ENCODE results near the gene SPNS1. TPM values are rescaled to one million over a fixed set of nuclear protein-coding genes. Genes with fewer than 3 reads are reported as not detected.
"Not testable (repeated sequence)": the region's sequence is repeated elsewhere in the genome, so short reads cannot be mapped to it uniquely, and the experiment has no call there.

The SPNS1 gene
- total RNA-seq, 1 experiment from 2014 or later, result 48.1 TPM

- no peak for DNase-seq (ENCODE audit: low read depth, low spot score)
- in situ Hi-C loops (cut with HindIII; ENCODE audit: low pct_unique_long_range_greater_than_20kb, low sequenced_read_pairs), result no loop called here
These were observed 9.1 kb downstream of the SPNS1 start for GRCh38 chr16:28983644-28984043.

DNA sequence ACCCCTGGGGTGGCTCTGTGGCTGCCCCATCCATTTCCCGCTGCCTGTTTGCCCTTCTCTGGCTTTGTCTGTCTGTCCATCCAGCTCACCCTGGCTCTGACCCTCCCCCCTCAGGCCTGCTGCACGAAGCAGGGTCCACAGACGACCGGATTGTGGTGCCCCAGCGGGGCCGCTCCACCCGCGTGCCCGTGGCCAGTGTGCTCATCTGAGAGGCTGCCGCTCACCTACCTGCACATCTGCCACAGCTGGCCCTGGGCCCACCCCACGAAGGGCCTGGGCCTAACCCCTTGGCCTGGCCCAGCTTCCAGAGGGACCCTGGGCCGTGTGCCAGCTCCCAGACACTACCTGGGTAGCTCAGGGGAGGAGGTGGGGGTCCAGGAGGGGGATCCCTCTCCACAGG is 9.5 kb downstream of the SPNS1 start:
- DNase-seq (ENCODE audit: low read depth, low spot score), result no peak
- in situ Hi-C loops (cut with HindIII; ENCODE audit: low pct_unique_long_range_greater_than_20kb, low sequenced_read_pairs), result no loop called here

- in situ Hi-C loops (cut with HindIII; ENCODE audit: low pct_unique_long_range_greater_than_20kb, low sequenced_read_pairs), result no loop called here
- DNase-seq (ENCODE audit: low read depth, low spot score), result no peak
These were observed 10.1 kb downstream of the SPNS1 start, which contains the start of gene LAT for GRCh38 chr16:28984619-28985135. Gene LAT, plus strand, starts transcription at chr16:28985052. Its CDS starts 366 bp downstream, at chr16:28985418.

GRCh38 chr16:28985211-28986041 is 10.8 kb downstream of the SPNS1 start:
- in situ Hi-C loops (cut with HindIII; ENCODE audit: low pct_unique_long_range_greater_than_20kb, low sequenced_read_pairs), result no loop called here
- DNase-seq (ENCODE audit: low read depth, low spot score), result no peak

- in situ Hi-C loops (cut with HindIII; ENCODE audit: low pct_unique_long_range_greater_than_20kb, low sequenced_read_pairs), result no loop called here
- DNase-seq (ENCODE audit: low read depth, low spot score), result no peak
These were observed 11.5 kb downstream of the SPNS1 start for GRCh38 chr16:28986046-28986445.

DNA sequence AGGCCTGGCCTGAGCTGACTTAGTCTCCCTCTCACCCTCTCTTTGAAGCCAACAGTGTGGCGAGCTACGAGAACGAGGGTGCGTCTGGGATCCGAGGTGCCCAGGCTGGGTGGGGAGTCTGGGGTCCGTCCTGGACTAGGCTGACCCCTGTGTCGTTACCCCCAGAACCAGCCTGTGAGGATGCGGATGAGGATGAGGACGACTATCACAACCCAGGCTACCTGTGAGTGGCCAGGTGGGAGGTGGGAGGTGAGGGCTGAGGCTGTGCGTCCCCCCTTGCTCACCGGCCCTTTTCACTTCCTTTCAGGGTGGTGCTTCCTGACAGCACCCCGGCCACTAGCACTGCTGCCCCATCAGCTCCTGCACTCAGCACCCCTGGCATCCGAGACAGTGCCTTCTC is 11.9 kb downstream of the SPNS1 start:
- DNase-seq (ENCODE audit: low read depth, low spot score), result no peak
- in situ Hi-C loops (cut with HindIII; ENCODE audit: low pct_unique_long_range_greater_than_20kb, low sequenced_read_pairs), result no loop called here

GRCh38 chr16:28987170-28987853 is 12.7 kb downstream of the SPNS1 start:
- in situ Hi-C loops (cut with HindIII; ENCODE audit: low pct_unique_long_range_greater_than_20kb, low sequenced_read_pairs), result no loop called here
- no peak for DNase-seq (ENCODE audit: low read depth, low spot score)

- no peak for DNase-seq (ENCODE audit: low read depth, low spot score)
- in situ Hi-C loops (cut with HindIII; ENCODE audit: low pct_unique_long_range_greater_than_20kb, low sequenced_read_pairs), result no loop called here
These were observed 14.8 kb downstream of the SPNS1 start for GRCh38 chr16:28989363-28989762.

GRCh38 chr16:28990375-28991040 is 15.9 kb downstream of the SPNS1 start:
- no peak for DNase-seq (ENCODE audit: low read depth, low spot score)
- in situ Hi-C loops (cut with HindIII; ENCODE audit: low pct_unique_long_range_greater_than_20kb, low sequenced_read_pairs), result no loop called here

DNA sequence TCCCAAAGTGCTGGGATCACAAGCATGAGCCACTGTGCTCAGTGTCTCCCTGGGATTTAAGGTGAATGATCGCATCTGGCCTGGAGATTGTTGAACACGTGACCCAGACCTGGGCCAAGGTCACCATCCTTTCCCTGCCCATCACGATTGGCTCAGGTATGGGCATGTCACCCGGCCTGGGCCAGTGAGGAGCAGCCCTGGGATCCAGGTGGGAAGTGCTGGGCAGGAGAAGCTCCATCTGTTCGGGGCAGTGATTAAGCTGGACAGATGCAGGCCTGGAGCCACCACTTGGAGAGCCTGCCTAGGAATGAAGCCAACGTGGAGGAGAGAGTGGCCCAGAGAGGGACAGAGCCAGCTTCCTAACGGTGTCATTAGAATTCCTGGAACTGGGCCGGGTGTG is 17.1 kb downstream of the SPNS1 start:
- in situ Hi-C loops (cut with HindIII; ENCODE audit: low pct_unique_long_range_greater_than_20kb, low sequenced_read_pairs), result no loop called here
- DNase-seq (ENCODE audit: low read depth, low spot score), result no peak

GRCh38 chr16:28992496-28992895 is 17.9 kb downstream of the SPNS1 start:
- in situ Hi-C loops (cut with HindIII; ENCODE audit: low pct_unique_long_range_greater_than_20kb, low sequenced_read_pairs), result no loop called here
- DNase-seq (ENCODE audit: low read depth, low spot score), result no peak

DNA sequence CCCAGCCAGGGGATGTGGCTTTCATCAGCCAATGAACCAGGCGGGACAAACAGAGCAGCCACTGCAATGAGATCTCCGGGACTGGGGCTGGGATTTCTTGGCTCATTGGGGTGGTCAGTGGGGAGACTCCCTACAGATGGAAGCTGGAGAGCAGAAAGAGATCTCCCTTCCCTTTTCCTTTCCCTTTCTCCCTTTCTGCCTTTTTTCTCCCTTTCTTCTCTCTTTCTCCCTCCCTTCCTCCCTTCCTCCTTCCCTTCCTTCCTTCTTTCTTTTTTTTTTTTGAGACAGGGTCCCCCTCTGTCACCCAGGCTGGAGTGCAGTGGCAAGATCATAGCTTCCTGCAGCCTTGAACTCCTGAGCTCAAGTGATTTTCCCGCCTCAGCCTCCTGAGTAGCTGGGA is 24.3 kb downstream of the SPNS1 start:
- DNase-seq (ENCODE audit: low read depth, low spot score), result no peak
- in situ Hi-C loops (cut with HindIII; ENCODE audit: low pct_unique_long_range_greater_than_20kb, low sequenced_read_pairs), result no loop called here

DNA sequence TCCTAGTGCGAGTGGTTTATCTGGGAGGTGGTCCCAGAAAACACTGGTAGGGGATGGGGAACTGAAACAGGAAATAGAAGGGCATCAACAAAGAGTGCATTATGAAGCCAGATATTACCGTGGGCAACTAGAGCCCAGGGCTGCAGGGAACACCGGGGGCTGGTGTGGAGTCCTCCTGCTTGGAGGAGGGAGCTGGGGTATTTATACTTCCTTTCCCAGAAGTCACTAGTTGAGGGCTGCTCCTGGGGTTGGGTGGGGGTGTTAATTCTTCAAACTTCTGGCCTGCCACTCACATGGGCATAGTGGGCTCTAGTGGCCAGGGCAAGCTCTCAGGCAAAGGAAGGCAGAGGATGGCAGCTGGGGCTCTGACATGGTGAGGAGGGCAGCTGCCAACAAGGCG is 25.0 kb downstream of the SPNS1 start:
- in situ Hi-C loops (cut with HindIII; ENCODE audit: low pct_unique_long_range_greater_than_20kb, low sequenced_read_pairs), result no loop called here
- no peak for DNase-seq (ENCODE audit: low read depth, low spot score)

GRCh38 chr16:29000019-29000418 is 25.4 kb downstream of the SPNS1 start:
- no peak for DNase-seq (ENCODE audit: low read depth, low spot score)
- in situ Hi-C loops (cut with HindIII; ENCODE audit: low pct_unique_long_range_greater_than_20kb, low sequenced_read_pairs), result no loop called here

- DNase-seq (ENCODE audit: low read depth, low spot score); in situ Hi-C loops (cut with HindIII; ENCODE audit: low pct_unique_long_range_greater_than_20kb, low sequenced_read_pairs): not testable (repeated sequence)
These were observed 30.0 kb downstream of the SPNS1 start for GRCh38 chr16:29004496-29005139.

DNA sequence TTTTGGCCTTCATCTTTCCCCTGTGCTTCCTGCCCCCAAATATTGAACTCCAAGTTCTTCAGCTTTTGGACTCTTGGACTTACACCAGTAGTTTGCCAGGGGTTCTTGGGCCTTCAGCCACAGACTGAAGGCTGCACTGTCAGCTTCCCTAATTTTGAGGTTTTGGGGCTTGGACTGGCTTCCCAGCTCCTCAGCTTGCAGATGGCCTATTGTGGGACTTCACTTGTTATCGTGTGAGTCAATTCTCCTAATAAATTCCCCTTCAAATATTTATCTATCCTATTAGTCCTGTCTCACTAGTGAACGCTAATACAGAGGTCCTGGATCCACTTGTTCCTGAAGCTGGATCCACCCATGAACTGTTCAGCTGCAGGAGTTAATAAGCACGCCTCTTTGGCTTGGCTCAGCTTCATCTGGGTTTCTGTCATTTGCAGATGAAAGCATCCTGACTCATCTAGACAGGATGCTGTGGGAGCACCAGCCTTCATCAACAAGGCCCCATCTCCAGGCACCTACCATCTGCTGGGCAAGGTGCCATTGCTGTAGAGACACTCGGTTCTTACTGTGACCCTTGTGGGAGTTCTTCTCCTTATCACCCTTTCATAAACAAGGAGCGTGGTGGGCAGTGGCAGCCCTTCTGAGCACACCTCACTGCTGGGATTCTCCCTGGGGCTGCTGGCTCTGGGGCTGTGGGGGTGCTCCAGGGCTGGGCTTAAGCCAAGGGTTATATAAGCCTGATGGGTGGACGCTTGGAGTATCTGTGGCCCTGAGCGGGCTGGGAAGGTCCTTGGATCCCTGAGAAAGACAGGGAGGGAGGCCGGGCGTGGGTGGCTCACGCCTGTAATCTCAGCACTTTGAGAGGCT is 33.4 kb downstream of the SPNS1 start:
- in situ Hi-C loops (cut with HindIII; ENCODE audit: low pct_unique_long_range_greater_than_20kb, low sequenced_read_pairs), result no loop called here
- no peak for DNase-seq (ENCODE audit: low read depth, low spot score)

Measured in SK-MEL-5 (cell line).